ENCODE results near the gene CHERP. TPM values are rescaled to one million over a fixed set of nuclear protein-coding genes. Genes with fewer than 3 reads are reported as not detected.

The CHERP gene
- total and polyA plus RNA-seq, 2 donors: 2.5 to 25.4 TPM

DNA sequence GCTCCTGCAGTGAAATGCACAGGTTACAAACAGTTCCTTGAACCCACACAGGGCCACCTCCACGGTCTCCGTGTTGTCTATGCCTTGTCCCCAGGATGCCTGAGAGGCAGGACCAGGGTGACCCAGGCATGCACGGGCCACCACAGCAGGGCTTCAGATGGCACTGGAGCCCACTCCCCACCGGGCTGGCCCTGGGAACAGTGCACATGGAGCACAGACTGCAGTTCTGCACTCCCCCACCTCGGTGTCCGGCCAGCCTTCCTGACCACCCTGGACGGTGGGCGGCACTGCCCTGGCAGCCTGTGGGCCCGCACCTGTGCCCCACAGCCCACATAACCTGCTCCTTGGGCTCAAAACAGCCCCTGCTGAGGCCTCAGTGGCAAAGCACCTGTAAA, 44.2 kb upstream of the CHERP start:
- 82% methylated on average over 9 of the region's 9 CpGs for WGBS
- Histone ChIP-seq H3K27ac (ENCODE audit: low read depth in 1 of 2, low read length in 1 of 2) (peak overlapping the region; percentile 26 to 89), H3K27me3 (ENCODE audit: control insufficient read depth in 2 of 2, insufficient read depth in 1 of 2, low read length in 1 of 2) (no peaks in the 10 kb centered on the region), H3K9me3 (ENCODE audit: control insufficient read depth in 2 of 2, insufficient read depth in 1 of 2, low read length in 1 of 2) (no peaks in the 10 kb centered on the region), H3K36me3 (ENCODE audit: control insufficient read depth in 2 of 2, insufficient read depth in 2 of 2, low read length in 1 of 2) (peaks cover 4 to 8% of the 10 kb centered on the region in 2 donors), H3K4me1 (ENCODE audit: control insufficient read depth in 2 of 2, insufficient read depth in 2 of 2, low read length in 2 of 2) (peaks cover 49 to 76% of the 10 kb centered on the region in 2 donors), H3K4me3 (ENCODE audit: low read length in 2 of 2) (no peak overlapping the region)
- no peak for DNase-seq (ENCODE audit: low read depth in 6 of 9, low spot score in 9 of 9)

- Histone ChIP-seq H3K4me3 (ENCODE audit: low read length in 2 of 2) (no peak overlapping the region), H3K4me1 (ENCODE audit: control insufficient read depth in 2 of 2, insufficient read depth in 2 of 2, low read length in 2 of 2) (peaks cover 49 to 76% of the 10 kb centered on the region in 2 donors), H3K9me3 (ENCODE audit: control insufficient read depth in 2 of 2, insufficient read depth in 1 of 2, low read length in 1 of 2) (no peaks in the 10 kb centered on the region), H3K27ac (ENCODE audit: low read depth in 1 of 2, low read length in 1 of 2) (peak overlapping the region; percentile 82 to 89), H3K27me3 (ENCODE audit: control insufficient read depth in 2 of 2, insufficient read depth in 1 of 2, low read length in 1 of 2) (no peaks in the 10 kb centered on the region), H3K36me3 (ENCODE audit: control insufficient read depth in 2 of 2, insufficient read depth in 2 of 2, low read length in 1 of 2) (peaks cover 4 to 8% of the 10 kb centered on the region in 2 donors)
- WGBS: 84% methylated on average over 11 of the region's 11 CpGs
- DNase-seq (ENCODE audit: low read depth in 6 of 9, low spot score in 9 of 9): peak in 1 of 9 donors; percentile 50
Measured at GRCh38 chr19:16585808-16586476, 43.7 kb upstream of the CHERP start.

DNA sequence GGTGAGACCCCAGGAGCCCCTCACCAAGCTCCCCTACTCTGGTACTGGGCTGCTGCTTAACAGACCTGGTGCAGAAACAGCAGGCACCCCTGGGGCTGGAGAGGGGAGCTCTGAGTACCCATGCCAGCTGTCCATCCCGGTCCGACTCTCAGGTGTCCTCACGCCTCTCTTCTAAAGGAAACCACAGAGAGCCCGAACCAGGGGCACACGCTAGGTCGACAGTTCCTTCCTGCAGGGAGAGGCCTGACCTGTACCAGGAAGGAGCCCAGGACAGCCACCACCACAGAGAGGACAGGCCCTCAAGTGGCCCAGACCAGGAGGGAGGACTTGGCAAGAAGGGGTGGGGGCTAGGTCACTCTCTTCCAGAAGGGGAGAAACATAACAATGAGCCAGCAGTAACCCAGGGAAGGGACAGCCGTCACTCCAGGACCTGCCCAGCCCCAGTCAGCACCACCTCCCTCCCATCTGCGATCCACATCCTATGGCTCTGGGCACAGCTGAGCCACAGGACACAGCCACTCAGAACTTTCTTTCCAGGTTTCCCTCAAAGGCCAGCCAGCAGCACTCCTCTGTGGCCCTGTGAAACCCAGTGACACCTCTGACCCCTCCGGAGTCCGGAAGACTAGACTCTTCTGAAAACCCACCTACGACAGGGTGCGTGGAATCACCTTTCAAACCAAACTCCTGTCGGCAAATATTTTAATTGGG, 43.0 kb upstream of the CHERP start:
- Histone ChIP-seq H3K4me3 (ENCODE audit: low read length in 2 of 2) (peak overlapping the region in 1 of 2 donors; percentile 37), H3K27ac (ENCODE audit: low read depth in 1 of 2, low read length in 1 of 2) (peak overlapping the region; percentile 82 to 89), H3K9me3 (ENCODE audit: control insufficient read depth in 2 of 2, insufficient read depth in 1 of 2, low read length in 1 of 2) (no peaks in the 10 kb centered on the region), H3K36me3 (ENCODE audit: control insufficient read depth in 2 of 2, insufficient read depth in 2 of 2, low read length in 1 of 2) (peaks cover 4 to 8% of the 10 kb centered on the region in 2 donors), H3K27me3 (ENCODE audit: control insufficient read depth in 2 of 2, insufficient read depth in 1 of 2, low read length in 1 of 2) (no peaks in the 10 kb centered on the region), H3K4me1 (ENCODE audit: control insufficient read depth in 2 of 2, insufficient read depth in 2 of 2, low read length in 2 of 2) (peaks cover 49 to 76% of the 10 kb centered on the region in 2 donors)
- 81% methylated on average over 13 of the region's 13 CpGs for WGBS
- DNase-seq (ENCODE audit: low read depth in 6 of 9, low spot score in 9 of 9): no peak

- Histone ChIP-seq H3K36me3 (ENCODE audit: control insufficient read depth in 2 of 2, insufficient read depth in 2 of 2, low read length in 1 of 2) (peaks cover 8% of the 10 kb centered on the region in 2 donors), H3K9me3 (ENCODE audit: control insufficient read depth in 2 of 2, insufficient read depth in 1 of 2, low read length in 1 of 2) (no peaks in the 10 kb centered on the region), H3K4me3 (ENCODE audit: low read length in 2 of 2) (peak overlapping the region; percentile 19 to 37), H3K27me3 (ENCODE audit: control insufficient read depth in 2 of 2, insufficient read depth in 1 of 2, low read length in 1 of 2) (no peaks in the 10 kb centered on the region), H3K27ac (ENCODE audit: low read depth in 1 of 2, low read length in 1 of 2) (peak overlapping the region; percentile 82 to 89), H3K4me1 (ENCODE audit: control insufficient read depth in 2 of 2, insufficient read depth in 2 of 2, low read length in 2 of 2) (peaks cover 49 to 71% of the 10 kb centered on the region in 2 donors)
- WGBS: 5% methylated on average over 15 of the region's 15 CpGs
- peak; percentile 67 to 92 (median 79) for DNase-seq (ENCODE audit: low read depth in 6 of 9, low spot score in 9 of 9)
Measured at GRCh38 chr19:16584248-16585093, 42.2 kb upstream of the CHERP start.

DNA sequence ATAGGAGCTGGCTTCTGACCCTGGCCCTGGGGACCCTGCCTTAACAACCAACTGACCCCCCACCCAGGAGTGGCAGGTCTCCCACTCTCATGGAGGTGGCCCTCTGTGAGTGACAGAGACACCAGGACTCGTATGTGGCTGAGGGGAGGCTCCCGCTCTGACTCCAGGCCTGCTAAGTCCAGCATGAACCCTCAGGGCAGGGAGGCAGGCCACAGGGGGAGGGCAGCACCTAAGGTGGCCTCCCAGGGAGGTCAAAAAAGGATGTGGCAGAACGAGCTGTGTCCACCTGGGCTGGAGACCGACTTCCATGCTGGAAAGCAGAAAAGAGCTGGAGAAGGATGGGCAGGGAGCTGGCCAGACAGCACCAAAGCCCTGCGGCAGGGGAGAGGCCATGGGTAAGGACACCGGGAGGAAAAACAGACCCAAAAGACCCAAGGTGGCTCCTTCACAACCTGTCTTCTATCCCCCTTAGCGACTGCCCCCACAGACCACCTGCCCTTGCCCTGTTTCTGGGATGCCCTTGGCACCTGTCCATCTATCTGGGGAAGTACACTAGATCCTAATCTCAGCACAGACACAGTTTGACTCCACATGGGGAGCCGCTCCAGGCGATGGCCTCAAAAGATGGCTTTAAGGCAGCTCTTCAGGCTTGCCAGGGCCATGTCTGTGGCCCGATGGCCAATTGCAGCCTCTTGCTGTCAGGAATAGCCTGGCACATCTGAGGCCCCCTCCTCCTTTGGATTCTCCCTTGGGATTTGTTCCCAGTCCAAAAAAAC, 40.4 kb upstream of the CHERP start:
- Histone ChIP-seq H3K4me3 (ENCODE audit: low read length in 2 of 2) (no peak overlapping the region), H3K36me3 (ENCODE audit: control insufficient read depth in 2 of 2, insufficient read depth in 2 of 2, low read length in 1 of 2) (peaks cover 25% of the 10 kb centered on the region in 2 donors), H3K9me3 (ENCODE audit: control insufficient read depth in 2 of 2, insufficient read depth in 1 of 2, low read length in 1 of 2) (no peaks in the 10 kb centered on the region), H3K27ac (ENCODE audit: low read depth in 1 of 2, low read length in 1 of 2) (no peak overlapping the region), H3K27me3 (ENCODE audit: control insufficient read depth in 2 of 2, insufficient read depth in 1 of 2, low read length in 1 of 2) (no peaks in the 10 kb centered on the region), H3K4me1 (ENCODE audit: control insufficient read depth in 2 of 2, insufficient read depth in 2 of 2, low read length in 2 of 2) (peaks cover 33 to 53% of the 10 kb centered on the region in 2 donors)
- 94% methylated on average over 10 of the region's 10 CpGs for WGBS
- no peak for DNase-seq (ENCODE audit: low read depth in 6 of 9, low spot score in 9 of 9)

DNA sequence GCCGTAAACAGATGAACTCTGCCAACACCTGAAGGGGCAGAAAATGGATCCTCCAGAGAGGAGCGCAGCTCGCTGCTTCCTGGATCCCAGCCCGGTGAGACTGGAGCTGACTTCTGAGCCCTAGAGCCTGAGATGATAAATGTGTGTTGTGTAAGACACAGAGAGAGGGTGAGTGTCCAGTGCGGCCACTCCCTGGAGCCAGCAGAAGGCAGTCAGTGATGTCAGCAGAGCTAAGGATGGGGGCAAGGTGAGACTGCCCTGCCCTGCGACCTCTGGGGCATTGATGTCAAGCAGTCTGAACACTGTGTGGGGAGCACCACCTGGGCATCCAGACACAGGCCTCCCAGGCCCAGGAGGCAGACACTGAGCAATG, 39.7 kb upstream of the CHERP start:
- WGBS: 95% methylated on average over 6 of the region's 6 CpGs
- Histone ChIP-seq H3K4me1 (ENCODE audit: control insufficient read depth in 2 of 2, insufficient read depth in 2 of 2, low read length in 2 of 2) (peaks cover 26 to 46% of the 10 kb centered on the region in 2 donors), H3K36me3 (ENCODE audit: control insufficient read depth in 2 of 2, insufficient read depth in 2 of 2, low read length in 1 of 2) (peaks cover 31 to 32% of the 10 kb centered on the region in 2 donors), H3K4me3 (ENCODE audit: low read length in 2 of 2) (no peak overlapping the region), H3K27ac (ENCODE audit: low read depth in 1 of 2, low read length in 1 of 2) (no peak overlapping the region), H3K27me3 (ENCODE audit: control insufficient read depth in 2 of 2, insufficient read depth in 1 of 2, low read length in 1 of 2) (no peaks in the 10 kb centered on the region), H3K9me3 (ENCODE audit: control insufficient read depth in 2 of 2, insufficient read depth in 1 of 2, low read length in 1 of 2) (no peaks in the 10 kb centered on the region)
- DNase-seq (ENCODE audit: low read depth in 6 of 9, low spot score in 9 of 9): no peak

DNA sequence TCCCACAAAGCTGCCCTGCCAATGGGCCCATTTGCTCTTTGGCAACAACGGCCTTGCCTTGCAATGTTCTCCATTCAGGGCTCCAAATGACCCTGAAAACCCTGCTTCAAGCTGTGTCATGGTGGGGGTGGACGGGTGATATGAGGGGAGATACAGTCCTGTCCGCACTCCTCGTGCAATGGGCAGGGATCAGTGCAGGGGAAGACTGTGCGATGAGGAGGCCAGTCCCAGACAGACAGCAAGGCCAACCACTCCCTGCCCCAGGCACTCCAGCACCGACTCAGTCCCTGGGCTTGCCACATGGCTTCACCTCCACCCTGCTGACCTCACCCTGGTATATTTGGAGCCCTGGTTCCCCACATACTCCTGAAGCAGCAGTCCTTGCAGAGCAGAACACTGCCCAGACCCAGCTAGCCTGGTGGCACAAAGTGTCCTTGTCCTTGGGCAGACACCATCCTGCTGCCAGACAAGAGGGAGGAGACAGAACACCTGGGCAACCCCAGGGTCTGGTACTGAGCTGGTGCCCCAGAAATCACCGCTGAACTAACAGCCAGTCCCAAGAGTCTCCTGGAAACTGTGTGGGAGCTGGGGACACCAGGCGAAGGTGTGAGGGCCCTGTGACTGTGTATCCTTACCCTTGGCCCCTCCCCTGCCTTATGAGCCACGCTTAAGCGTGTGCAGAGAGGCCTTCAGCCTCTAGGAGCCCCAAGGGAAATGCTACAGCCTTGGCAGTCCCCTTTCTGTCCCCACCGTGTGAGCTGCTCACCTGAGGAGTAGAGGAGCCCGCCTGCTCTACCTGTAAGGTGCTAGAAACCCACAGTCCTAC, 39.1 kb upstream of the CHERP start:
- no peak for DNase-seq (ENCODE audit: low read depth in 6 of 9, low spot score in 9 of 9)
- peak overlapping the region in 1 of 2 donors; percentile 64 for H3K27ac ChIP-seq (ENCODE audit: low read depth in 1 of 2, low read length in 1 of 2)
- H3K36me3 ChIP-seq (ENCODE audit: control insufficient read depth in 2 of 2, insufficient read depth in 2 of 2, low read length in 1 of 2): peaks cover 36 to 38% of the 10 kb centered on the region in 2 donors
- 94% methylated on average over 12 of the region's 12 CpGs for WGBS
- peaks cover 20 to 40% of the 10 kb centered on the region in 2 donors for H3K4me1 ChIP-seq (ENCODE audit: control insufficient read depth in 2 of 2, insufficient read depth in 2 of 2, low read length in 2 of 2)
- no peaks in the 10 kb centered on the region for H3K27me3 ChIP-seq (ENCODE audit: control insufficient read depth in 2 of 2, insufficient read depth in 1 of 2, low read length in 1 of 2)
- H3K9me3 ChIP-seq (ENCODE audit: control insufficient read depth in 2 of 2, insufficient read depth in 1 of 2, low read length in 1 of 2): no peaks in the 10 kb centered on the region
- H3K4me3 ChIP-seq (ENCODE audit: low read length in 2 of 2): no peak overlapping the region

- Histone ChIP-seq H3K27me3 (ENCODE audit: control insufficient read depth in 2 of 2, insufficient read depth in 1 of 2, low read length in 1 of 2) (no peaks in the 10 kb centered on the region), H3K9me3 (ENCODE audit: control insufficient read depth in 2 of 2, insufficient read depth in 1 of 2, low read length in 1 of 2) (no peaks in the 10 kb centered on the region), H3K27ac (ENCODE audit: low read depth in 1 of 2, low read length in 1 of 2) (no peak overlapping the region), H3K36me3 (ENCODE audit: control insufficient read depth in 2 of 2, insufficient read depth in 2 of 2, low read length in 1 of 2) (peaks cover 51 to 54% of the 10 kb centered on the region in 2 donors), H3K4me3 (ENCODE audit: low read length in 2 of 2) (no peak overlapping the region), H3K4me1 (ENCODE audit: control insufficient read depth in 2 of 2, insufficient read depth in 2 of 2, low read length in 2 of 2) (peaks cover 13 to 29% of the 10 kb centered on the region in 2 donors)
- WGBS: 93% methylated on average over 4 of the region's 4 CpGs
- DNase-seq (ENCODE audit: low read depth in 6 of 9, low spot score in 9 of 9): no peak
Measured at GRCh38 chr19:16579381-16579780, 37.1 kb upstream of the CHERP start.
